HCT116 (cell line): ENCODE results near the gene EPG5. TPM values are rescaled to one million over a fixed set of nuclear protein-coding genes. Genes with fewer than 3 reads are reported as not detected.

Experiments
- ATAC-seq: fragments of 200-7000 bp; cut with Tn5 transposase; 2 replicates; pipeline ENCODE4 v1.9.1; 2020; ENCODE audit warnings: mild to moderate bottlenecking, moderate library complexity
- BruUV-seq: library from RNA; stranded (reverse); fragments of 400-500 nt; replicated peaks from 2 replicates; lab custom pipeline; 2021; lab: Mats Ljungman, UMichigan
- CTCF ChIA-PET: fragments of 300-600 bp; sonication (Branson Sonifier 250); formaldehyde crosslinking; loops from one replicate; lab custom pipeline; 2021; ENCODE audit warnings: antibody characterized with exemption; lab: Charles Lee
- POLR2A ChIA-PET: fragments of 300-600, 350-600 bp; sonication (Branson Sonifier 250); formaldehyde crosslinking; loops from one replicate; lab custom pipeline; 2021; ENCODE audit warnings: antibody characterized with exemption; lab: Charles Lee
- RAD21 ChIA-PET, 2 experiments: fragments of 300-600 bp; sonication (Branson Sonifier 250); formaldehyde crosslinking; loops; one replicate each; lab custom pipeline; 2023; ENCODE audit warnings: low total read pairs in 2 of 2; ENCODE audit not compliant: uncharacterized antibody in 2 of 2, unreplicated experiment in 2 of 2, low non-redundant PET in 1 of 2; lab: Charles Lee
- DNase-seq: peaks from one replicate; pipeline ENCODE4 v3.0.0-alpha.2; 2010; ENCODE audit warnings: low read depth, low spot score
- H2AFZ ChIP-seq: fragments of 200-600 bp; shearing (Covaris generic), sonication (generic); 2 replicates; pipeline ENCODE4 v1.6.1; 2017; ENCODE audit warnings: low read depth, mixed run types, mixed read lengths, antibody characterized with exemption, low read length; ENCODE audit not compliant: poor library complexity, severe bottlenecking
- H3K27ac ChIP-seq: 2 replicates; pipeline ENCODE4 v1.5.1; 2012; ENCODE audit warnings: low read depth, low read length
- H3K27me3 ChIP-seq: fragments of 200-600 bp; sonication (generic); 2 replicates; pipeline ENCODE4 v1.6.1; 2016; ENCODE audit warnings: mixed run types, low read length, mixed read lengths; ENCODE audit not compliant: insufficient read depth
- H3K36me3 ChIP-seq, 2 experiments: fragments of 200-500 bp in 1 of 2; fragments of 200-600 bp in 1 of 2; sonication (Bioruptor generic) in 1 of 2; sonication (generic) in 1 of 2; 2 replicates each; pipeline versions ENCODE4 v1.5.1 to v1.6.1; 2014 to 2016; ENCODE audit warnings: low read length in 2 of 2, inconsistent platforms in 1 of 2, mixed read lengths in 1 of 2, mixed run types in 1 of 2; ENCODE audit not compliant: insufficient read depth in 2 of 2, control insufficient read depth in 1 of 2
- H3K4me1 ChIP-seq, 2 experiments: fragments of 200-600 bp in 1 of 2; sonication (generic) in 1 of 2; 2 replicates each; pipeline versions ENCODE4 v1.5.1 to v1.6.1; 2012 to 2017; ENCODE audit warnings: low read length in 2 of 2, inconsistent platforms in 1 of 2, mild to moderate bottlenecking in 1 of 2, mixed read lengths in 1 of 2, mixed run types in 1 of 2, moderate library complexity in 1 of 2; ENCODE audit not compliant: insufficient read depth in 2 of 2, control insufficient read depth in 1 of 2
- H3K4me2 ChIP-seq: fragments of 200-600 bp; sonication (generic); 2 replicates; pipeline ENCODE4 v1.6.1; 2017; ENCODE audit warnings: mixed run types, low read length, mixed read lengths
- H3K4me3 ChIP-seq, 2 experiments: fragments of 200-600 bp in 1 of 2; sonication (generic) in 1 of 2; replicated peaks in 1 of 2; 2 replicates each; pipeline ENCODE4 v1.5.1; 2011 to 2016; ENCODE audit warnings: low read length in 2 of 2, control low read depth in 1 of 2, low read depth in 1 of 2, mild to moderate bottlenecking in 1 of 2, mixed read lengths in 1 of 2, mixed run types in 1 of 2
- H3K79me2 ChIP-seq: fragments of 200-600 bp; sonication (generic); 2 replicates; pipeline ENCODE4 v1.6.1; 2017; ENCODE audit warnings: mild to moderate bottlenecking, mixed run types, low read length, moderate library complexity, mixed read lengths; ENCODE audit not compliant: insufficient read depth
- H3K9ac ChIP-seq: fragments of 200-600 bp; sonication (generic); 2 replicates; pipeline ENCODE4 v1.6.1; 2016; ENCODE audit warnings: low read length, mixed read lengths
- H3K9me2 ChIP-seq: fragments of 200-600 bp; sonication (generic), shearing (Covaris generic); 2 replicates; pipeline ENCODE4 v1.6.1; 2017; ENCODE audit warnings: mixed run types, mild to moderate bottlenecking, moderate library complexity; ENCODE audit not compliant: insufficient read depth
- H3K9me3 ChIP-seq, 2 experiments: fragments of 200-500 bp in 1 of 2; fragments of 200-600 bp in 1 of 2; sonication (Bioruptor generic) in 1 of 2; sonication (generic) in 1 of 2; 2 replicates each; pipeline ENCODE4 v1.6.1; 2014 to 2017; ENCODE audit warnings: low read length in 2 of 2, mixed read lengths in 2 of 2, inconsistent platforms in 1 of 2, low read depth in 1 of 2, mild to moderate bottlenecking in 1 of 2, mixed run types in 1 of 2, moderate library complexity in 1 of 2; ENCODE audit not compliant: control insufficient read depth in 1 of 2, insufficient read depth in 1 of 2
- H4K20me1 ChIP-seq: fragments of 200-600 bp; sonication (generic), shearing (Covaris generic); 2 replicates; pipeline ENCODE4 v1.6.1; 2017; ENCODE audit warnings: mixed run types, mild to moderate bottlenecking, moderate library complexity; ENCODE audit not compliant: insufficient read depth
- CBX3 ChIP-seq: IDR thresholded peaks from 2 replicates; pipeline ENCODE4 v1.6.1; 2012; ENCODE audit warnings: low read depth
- CEBPB ChIP-seq: IDR thresholded peaks from 2 replicates; pipeline ENCODE4 v1.6.1; 2012; ENCODE audit warnings: low read depth
- EGR1 ChIP-seq: IDR thresholded peaks from 2 replicates; pipeline ENCODE4 v1.6.1; 2012; ENCODE audit warnings: low read depth
- ELF1 ChIP-seq: IDR thresholded peaks from 2 replicates; pipeline ENCODE4 v1.6.1; 2012; ENCODE audit warnings: low read depth, borderline replicate concordance
- EZH2phosphoT487 ChIP-seq: fragments of 200-600 bp; IDR thresholded peaks from 2 replicates; pipeline ENCODE4 v1.6.1; 2018; ENCODE audit warnings: antibody characterized with exemption, borderline replicate concordance
- FOSL1 ChIP-seq: IDR thresholded peaks from 2 replicates; pipeline ENCODE4 v1.6.1; 2012; ENCODE audit warnings: low read depth
- POLR2A ChIP-seq: IDR thresholded peaks from 2 replicates; pipeline ENCODE4 v1.7.0; 2011; ENCODE audit warnings: borderline replicate concordance; ENCODE audit not compliant: insufficient read depth, insufficient read length; ENCODE audit errors: extremely low read depth
- POLR2AphosphoS5 ChIP-seq: IDR thresholded peaks from 2 replicates; pipeline ENCODE4 v1.6.1; 2011; ENCODE audit warnings: mild to moderate bottlenecking, low read depth, low read length, moderate library complexity
- TCF7L2 ChIP-seq: IDR thresholded peaks from 2 replicates; pipeline ENCODE4 v1.7.0; 2011; ENCODE audit warnings: borderline replicate concordance, inconsistent platforms; ENCODE audit not compliant: insufficient read depth, insufficient read length; ENCODE audit errors: extremely low read depth
- YY1 ChIP-seq: IDR thresholded peaks from 2 replicates; pipeline ENCODE4 v1.6.1; 2011; ENCODE audit warnings: low read length, low read depth, moderate library complexity, mild to moderate bottlenecking; ENCODE audit not compliant: insufficient replicate concordance; ENCODE audit errors: extremely low read depth
- intact Hi-C: fragments of 100-400 bp; cut with micrococcal nuclease; formaldehyde crosslinking; loops from 2 replicates; pipeline ENCODE4 v1.10.0; 2022
- total RNA-seq: library from RNA; stranded (reverse); gene quantifications from one replicate; pipeline ENCODE4 v1.2.1, GENCODE V29; 2021; ENCODE audit not compliant: unreplicated experiment
- TF ChIP-seq, protein P1 (sequence below): IDR thresholded peaks from 2 replicates; pipeline ENCODE4 v1.6.1; 2012
- TF ChIP-seq, protein P2 (sequence below): IDR thresholded peaks from 2 replicates; pipeline ENCODE4 v1.6.1; 2012
- TF ChIP-seq, protein P3 (sequence below): IDR thresholded peaks from 2 replicates; pipeline ENCODE4 v1.6.1; 2012; ENCODE audit warnings: low read depth
- TF ChIP-seq, protein P4 (sequence below), 3 experiments: fragments of 200-600 bp in 1 of 3; sonication (generic) in 1 of 3; IDR thresholded peaks in 2 of 3; conservative IDR thresholded peaks in 1 of 3; 2 replicates each; pipeline ENCODE4 v1.5.1; 2012 to 2017; ENCODE audit warnings: low read depth in 2 of 3, low read length in 2 of 3, antibody characterized with exemption in 1 of 3, borderline replicate concordance in 1 of 3, control low read depth in 1 of 3, mild to moderate bottlenecking in 1 of 3, mixed read lengths in 1 of 3, mixed run types in 1 of 3, moderate library complexity in 1 of 3; ENCODE audit not compliant: insufficient read depth in 1 of 3

EPG5 gene
- total RNA-seq, 1 experiment from 2014 or later, result 12.9 TPM

DNA sequence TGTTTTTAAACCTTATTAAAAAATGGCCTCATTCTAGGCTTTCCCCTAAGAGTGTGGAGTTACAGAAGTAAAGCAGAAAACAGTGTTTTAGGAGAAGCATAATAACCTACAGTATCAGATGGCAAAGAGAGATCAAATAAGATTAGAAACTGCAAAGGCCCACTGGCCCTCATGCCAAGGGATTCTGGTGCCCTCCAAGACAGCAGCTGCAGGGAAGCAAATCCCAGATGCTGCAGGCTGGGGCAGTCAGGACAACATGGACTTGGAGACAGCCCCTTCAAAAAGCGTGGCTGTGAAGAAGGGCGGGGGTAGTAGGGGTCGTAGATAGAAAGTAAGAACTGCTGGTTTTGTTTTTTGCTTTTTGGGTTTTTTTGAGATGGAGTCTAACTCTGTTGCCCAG is 28.3 kb upstream of the EPG5 start:
- no TSS peak for BruUV-seq
- no peak overlapping the region for H3K4me3 ChIP-seq
- H3K9ac ChIP-seq, result no peak overlapping the region
- H3K9me3 ChIP-seq, result no peaks in the 10 kb centered on the region
- no peak overlapping the region for H3K4me2 ChIP-seq
- no peaks in the 10 kb centered on the region for H3K9me2 ChIP-seq
- H2AFZ ChIP-seq, result no peak overlapping the region
- no peak overlapping the region for H3K27ac ChIP-seq
- no peak for ATAC-seq
- H3K27me3 ChIP-seq, result no peaks in the 10 kb centered on the region
- H4K20me1 ChIP-seq, result no peaks in the 10 kb centered on the region
- TF ChIP-seq, protein P1, sequence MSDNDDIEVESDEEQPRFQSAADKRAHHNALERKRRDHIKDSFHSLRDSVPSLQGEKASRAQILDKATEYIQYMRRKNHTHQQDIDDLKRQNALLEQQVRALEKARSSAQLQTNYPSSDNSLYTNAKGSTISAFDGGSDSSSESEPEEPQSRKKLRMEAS, result no peak
- TF ChIP-seq, protein P2, sequence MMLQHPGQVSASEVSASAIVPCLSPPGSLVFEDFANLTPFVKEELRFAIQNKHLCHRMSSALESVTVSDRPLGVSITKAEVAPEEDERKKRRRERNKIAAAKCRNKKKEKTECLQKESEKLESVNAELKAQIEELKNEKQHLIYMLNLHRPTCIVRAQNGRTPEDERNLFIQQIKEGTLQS, result no peak
- TF ChIP-seq YY1 (no peak), CBX3 (no peak), CEBPB (no peak), POLR2AphosphoS5 (no peak), EZH2phosphoT487 (no peak), POLR2A (no peak), EGR1 (no peak), ELF1 (no peak), FOSL1 (no peak)
- TF ChIP-seq, all 23 proteins: peak for 0
- Histone ChIP-seq H3K36me3 (no peaks in the 10 kb centered on the region), H3K4me1 (no peaks in the 10 kb centered on the region), H3K79me2 (no peaks in the 10 kb centered on the region)
- no peak for DNase-seq
- ChIA-PET POLR2A (no interaction called here), RAD21 (no interaction called here), CTCF (no interaction called here)
- intact Hi-C loops, result no loop called here

DNA sequence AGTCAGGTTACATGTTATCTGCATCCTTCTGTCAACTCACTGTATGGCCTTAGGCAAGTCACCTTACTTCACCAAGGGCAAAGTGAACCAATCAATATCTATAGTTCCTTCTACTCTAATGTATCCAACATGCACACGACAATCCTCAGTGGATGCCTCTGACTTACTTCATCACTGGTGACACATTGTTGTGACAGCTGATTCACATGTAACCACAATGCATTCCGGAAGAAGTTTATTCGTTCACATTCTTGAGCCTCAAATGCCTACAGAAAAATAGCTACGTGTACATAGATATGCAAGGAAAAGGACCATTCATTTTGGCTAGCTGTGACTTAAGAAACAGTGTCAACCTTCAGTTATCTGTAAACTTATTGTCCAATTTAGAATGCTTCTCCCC is 26.3 kb upstream of the EPG5 start:
- H2AFZ ChIP-seq, result no peak overlapping the region
- no peaks in the 10 kb centered on the region for H3K27me3 ChIP-seq
- no peaks in the 10 kb centered on the region for H3K79me2 ChIP-seq
- ChIA-PET RAD21 (no interaction called here), CTCF (no interaction called here), POLR2A (no interaction called here)
- BruUV-seq, result no TSS peak
- no peak overlapping the region for H3K4me3 ChIP-seq
- no peak overlapping the region for H3K27ac ChIP-seq
- no peaks in the 10 kb centered on the region for H3K4me1 ChIP-seq
- H3K9me3 ChIP-seq, result no peaks in the 10 kb centered on the region
- H4K20me1 ChIP-seq, result no peaks in the 10 kb centered on the region
- H3K9ac ChIP-seq, result no peak overlapping the region
- intact Hi-C loops, result no loop called here
- no peaks in the 10 kb centered on the region for H3K9me2 ChIP-seq
- DNase-seq (no peak), ATAC-seq (no peak)
- no peak overlapping the region for H3K4me2 ChIP-seq
- no peaks in the 10 kb centered on the region for H3K36me3 ChIP-seq
- TF ChIP-seq TCF7L2, result no peak
- TF ChIP-seq, protein P1, result no peak
- TF ChIP-seq, protein P3, sequence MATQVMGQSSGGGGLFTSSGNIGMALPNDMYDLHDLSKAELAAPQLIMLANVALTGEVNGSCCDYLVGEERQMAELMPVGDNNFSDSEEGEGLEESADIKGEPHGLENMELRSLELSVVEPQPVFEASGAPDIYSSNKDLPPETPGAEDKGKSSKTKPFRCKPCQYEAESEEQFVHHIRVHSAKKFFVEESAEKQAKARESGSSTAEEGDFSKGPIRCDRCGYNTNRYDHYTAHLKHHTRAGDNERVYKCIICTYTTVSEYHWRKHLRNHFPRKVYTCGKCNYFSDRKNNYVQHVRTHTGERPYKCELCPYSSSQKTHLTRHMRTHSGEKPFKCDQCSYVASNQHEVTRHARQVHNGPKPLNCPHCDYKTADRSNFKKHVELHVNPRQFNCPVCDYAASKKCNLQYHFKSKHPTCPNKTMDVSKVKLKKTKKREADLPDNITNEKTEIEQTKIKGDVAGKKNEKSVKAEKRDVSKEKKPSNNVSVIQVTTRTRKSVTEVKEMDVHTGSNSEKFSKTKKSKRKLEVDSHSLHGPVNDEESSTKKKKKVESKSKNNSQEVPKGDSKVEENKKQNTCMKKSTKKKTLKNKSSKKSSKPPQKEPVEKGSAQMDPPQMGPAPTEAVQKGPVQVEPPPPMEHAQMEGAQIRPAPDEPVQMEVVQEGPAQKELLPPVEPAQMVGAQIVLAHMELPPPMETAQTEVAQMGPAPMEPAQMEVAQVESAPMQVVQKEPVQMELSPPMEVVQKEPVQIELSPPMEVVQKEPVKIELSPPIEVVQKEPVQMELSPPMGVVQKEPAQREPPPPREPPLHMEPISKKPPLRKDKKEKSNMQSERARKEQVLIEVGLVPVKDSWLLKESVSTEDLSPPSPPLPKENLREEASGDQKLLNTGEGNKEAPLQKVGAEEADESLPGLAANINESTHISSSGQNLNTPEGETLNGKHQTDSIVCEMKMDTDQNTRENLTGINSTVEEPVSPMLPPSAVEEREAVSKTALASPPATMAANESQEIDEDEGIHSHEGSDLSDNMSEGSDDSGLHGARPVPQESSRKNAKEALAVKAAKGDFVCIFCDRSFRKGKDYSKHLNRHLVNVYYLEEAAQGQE, result no peak
- no peak for TF ChIP-seq POLR2A
- TF ChIP-seq EGR1, result no peak
- TF ChIP-seq, protein P4, sequence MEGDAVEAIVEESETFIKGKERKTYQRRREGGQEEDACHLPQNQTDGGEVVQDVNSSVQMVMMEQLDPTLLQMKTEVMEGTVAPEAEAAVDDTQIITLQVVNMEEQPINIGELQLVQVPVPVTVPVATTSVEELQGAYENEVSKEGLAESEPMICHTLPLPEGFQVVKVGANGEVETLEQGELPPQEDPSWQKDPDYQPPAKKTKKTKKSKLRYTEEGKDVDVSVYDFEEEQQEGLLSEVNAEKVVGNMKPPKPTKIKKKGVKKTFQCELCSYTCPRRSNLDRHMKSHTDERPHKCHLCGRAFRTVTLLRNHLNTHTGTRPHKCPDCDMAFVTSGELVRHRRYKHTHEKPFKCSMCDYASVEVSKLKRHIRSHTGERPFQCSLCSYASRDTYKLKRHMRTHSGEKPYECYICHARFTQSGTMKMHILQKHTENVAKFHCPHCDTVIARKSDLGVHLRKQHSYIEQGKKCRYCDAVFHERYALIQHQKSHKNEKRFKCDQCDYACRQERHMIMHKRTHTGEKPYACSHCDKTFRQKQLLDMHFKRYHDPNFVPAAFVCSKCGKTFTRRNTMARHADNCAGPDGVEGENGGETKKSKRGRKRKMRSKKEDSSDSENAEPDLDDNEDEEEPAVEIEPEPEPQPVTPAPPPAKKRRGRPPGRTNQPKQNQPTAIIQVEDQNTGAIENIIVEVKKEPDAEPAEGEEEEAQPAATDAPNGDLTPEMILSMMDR (IDR thresholded peaks at IDR 0.05 in 2 of 3, conservative IDR thresholded peaks at IDR 0.05 in 1 of 3; ENCODE audit: borderline replicate concordance in 1 of 3, insufficient read depth in 1 of 3, low read depth in 2 of 3, low read length in 2 of 3), result no peak
- TF ChIP-seq, protein P2, result no peak
